A549 (cell line): ENCODE results near the gene DAB2. TPM values are rescaled to one million over a fixed set of nuclear protein-coding genes. Genes with fewer than 3 reads are reported as not detected.

Experiments
- ATAC-seq, 2 experiments: fragments of 200-7000 bp in 1 of 2; fragments of >200 bp in 1 of 2; cut with Nextera tagmentation in 1 of 2; cut with Tn5 transposase in 1 of 2; 3 replicates each; pipeline versions ENCODE4 v1.8.0 to v1.9.1; 2018 to 2020; ENCODE audit warnings: mild to moderate bottlenecking in 1 of 2, moderate library complexity in 1 of 2
- CTCF ChIA-PET: fragments of 300-600 bp; sonication (Branson Sonifier 250); formaldehyde crosslinking; extraction: SDS; loops from one replicate; lab custom pipeline; 2021; ENCODE audit warnings: antibody characterized with exemption, inconsistent platforms; lab: Yijun Ruan, JAX
- POLR2A ChIA-PET: fragments of 350-600 bp; formaldehyde crosslinking; extraction: SDS; loops from one replicate; lab custom pipeline; 2021; ENCODE audit warnings: antibody characterized with exemption, inconsistent platforms; lab: Yijun Ruan, JAX
- DNase-seq, 2 experiments: peaks; one replicate each; pipeline versions ENCODE4 v3.0.0 to v3.0.0-alpha.2; 2011 to 2016; ENCODE audit warnings: low read depth in 1 of 2, low spot score in 1 of 2
- FAIRE-seq: peaks from 2 replicates; lab custom pipeline; 2011; peaks lifted over from hg19 to GRCh38; lab: Jason Lieb, UNC
- H3K27ac ChIP-seq, 2 experiments: fragments of >200 bp; sonication (Bioruptor Twin); formaldehyde crosslinking; 3 replicates each; pipeline ENCODE4 v1.5.1; 2016 to 2017
- H3K4me1 ChIP-seq: fragments of >200 bp; sonication (Bioruptor Twin); formaldehyde crosslinking; 3 replicates; pipeline ENCODE4 v1.6.1; 2016
- H3K4me2 ChIP-seq: fragments of >200 bp; sonication (Bioruptor Twin); formaldehyde crosslinking; 3 replicates; pipeline ENCODE4 v1.6.1; 2016
- H3K4me3 ChIP-seq: fragments of >200 bp; sonication (Bioruptor Twin); formaldehyde crosslinking; 3 replicates; pipeline ENCODE4 v1.5.1; 2016
- H3K9me3 ChIP-seq: fragments of >200 bp; sonication (Bioruptor Twin); formaldehyde crosslinking; 3 replicates; pipeline ENCODE4 v1.6.1; 2016
- BHLHE40 ChIP-seq: IDR thresholded peaks from 2 replicates; pipeline ENCODE4 v1.6.1; 2012; ENCODE audit warnings: low read depth, low read length, inconsistent platforms
- CBX2 ChIP-seq: fragments of 200-600 bp; sonication (generic); IDR thresholded peaks from 2 replicates; pipeline ENCODE4 v1.6.1; 2016; ENCODE audit warnings: low read depth, mild to moderate bottlenecking, borderline replicate concordance
- CHD4 ChIP-seq: fragments of 200-600 bp; sonication (generic); IDR thresholded peaks from 2 replicates; pipeline ENCODE4 v1.6.1; 2016; ENCODE audit warnings: antibody characterized with exemption, mild to moderate bottlenecking, borderline replicate concordance
- EP300 ChIP-seq, 2 experiments: fragments of >200 bp; sonication (Bioruptor Twin); formaldehyde crosslinking; IDR thresholded peaks; 2 replicates in 1 of 2; 3 replicates in 1 of 2; pipeline ENCODE4 v1.6.1; 2016 to 2017
- GATA3 ChIP-seq: IDR thresholded peaks from 2 replicates; pipeline ENCODE4 v1.6.1; 2012; ENCODE audit warnings: borderline replicate concordance
- HDAC2 ChIP-seq: fragments of 200-600 bp; sonication (generic); IDR thresholded peaks from 2 replicates; pipeline ENCODE4 v1.6.1; 2016
- HEYL ChIP-seq: fragments of 250-450 bp; sonication (Bioruptor Pico); IDR thresholded peaks from 2 replicates; pipeline ENCODE4 v1.8.0; 2021; ENCODE audit warnings: mild to moderate bottlenecking, moderate library complexity
- HOXA7 ChIP-seq: fragments of 250-450 bp; sonication (Bioruptor Pico); IDR thresholded peaks from 2 replicates; pipeline ENCODE4 v1.5.0; 2020; ENCODE audit warnings: mild to moderate bottlenecking, moderate library complexity
- HOXB13 ChIP-seq: fragments of 250-450 bp; sonication (Bioruptor Pico); IDR thresholded peaks from 2 replicates; pipeline ENCODE4 v1.5.0; 2020; ENCODE audit warnings: low read depth, mild to moderate bottlenecking, moderate library complexity
- HOXB5 ChIP-seq: fragments of 250-450 bp; sonication (Bioruptor Pico); IDR thresholded peaks from 2 replicates; pipeline ENCODE4 v1.5.0; 2020; ENCODE audit warnings: mild to moderate bottlenecking, moderate library complexity
- JUNB ChIP-seq: fragments of >200 bp; sonication (Bioruptor Twin); formaldehyde crosslinking; IDR thresholded peaks from 2 replicates; pipeline ENCODE4 v1.6.1; 2016
- KDM1A ChIP-seq: fragments of 200-600 bp; sonication (generic); IDR thresholded peaks from 2 replicates; pipeline ENCODE4 v1.6.1; 2016; ENCODE audit warnings: low read depth, mild to moderate bottlenecking
- KDM5A ChIP-seq: fragments of 200-600 bp; sonication (generic); IDR thresholded peaks from 2 replicates; pipeline ENCODE4 v1.6.1; 2016; ENCODE audit warnings: antibody characterized with exemption, mild to moderate bottlenecking
- MAZ ChIP-seq: fragments of 150-350 bp; IDR thresholded peaks from 2 replicates; pipeline ENCODE4 v1.6.1; 2014; ENCODE audit warnings: antibody characterized with exemption, low read depth, low read length, borderline replicate concordance
- MYC ChIP-seq: IDR thresholded peaks from 2 replicates; pipeline ENCODE4 v1.6.1; 2012; ENCODE audit warnings: mild to moderate bottlenecking, inconsistent platforms, low read length, improper control_type of control experiment, borderline replicate concordance
- NFE2L2 ChIP-seq: fragments of 150-350 bp; conservative IDR thresholded peaks from 2 replicates; pipeline ENCODE4 v1.6.1; 2014; ENCODE audit warnings: low read length
- NPAS2 ChIP-seq: fragments of 250-450 bp; sonication (Bioruptor Pico); IDR thresholded peaks from 2 replicates; pipeline ENCODE4 v1.8.0; 2022; ENCODE audit warnings: mild to moderate bottlenecking, moderate library complexity, borderline replicate concordance
- NR3C1 ChIP-seq: fragments of >200 bp; sonication (Bioruptor Twin); formaldehyde crosslinking; IDR thresholded peaks from 3 replicates; pipeline ENCODE4 v1.6.1; 2017
- PBX3 ChIP-seq: IDR thresholded peaks from 2 replicates; pipeline ENCODE4 v1.6.1; 2012
- PHF8 ChIP-seq: fragments of 200-600 bp; sonication (generic); IDR thresholded peaks from 2 replicates; pipeline ENCODE4 v1.6.1; 2016; ENCODE audit warnings: low read depth, mild to moderate bottlenecking, antibody characterized with exemption, moderate library complexity, borderline replicate concordance
- POLR2A ChIP-seq: IDR thresholded peaks from 2 replicates; pipeline ENCODE4 v1.6.1; 2012; ENCODE audit warnings: mild to moderate bottlenecking, low read length
- POLR2AphosphoS2 ChIP-seq: conservative IDR thresholded peaks from 2 replicates; pipeline ENCODE4 v1.6.1; 2012; ENCODE audit warnings: low read length, improper control_type of control experiment, inconsistent platforms
- RAD21 ChIP-seq, 2 experiments: fragments of >200 bp in 1 of 2; sonication (Bioruptor Twin) in 1 of 2; formaldehyde crosslinking in 1 of 2; IDR thresholded peaks in 1 of 2; conservative IDR thresholded peaks in 1 of 2; 2 replicates in 1 of 2; 3 replicates in 1 of 2; pipeline ENCODE4 v1.6.1; 2012 to 2018; ENCODE audit warnings: inconsistent platforms in 1 of 2
- SMC3 ChIP-seq: fragments of >200 bp; sonication (Bioruptor Twin); formaldehyde crosslinking; IDR thresholded peaks from 3 replicates; pipeline ENCODE4 v1.6.1; 2018; ENCODE audit warnings: inconsistent platforms
- SREBF2 ChIP-seq: fragments of 450-650 bp; IDR thresholded peaks from 2 replicates; pipeline ENCODE4 v1.6.1; 2014; ENCODE audit warnings: mild to moderate bottlenecking, moderate library complexity
- TFCP2L1 ChIP-seq: fragments of 250-450 bp; sonication (Bioruptor Pico); IDR thresholded peaks from 2 replicates; pipeline ENCODE4 v1.5.0; 2021; ENCODE audit warnings: mild to moderate bottlenecking
- ZC3H11A ChIP-seq: fragments of 450-650 bp; IDR thresholded peaks from 2 replicates; pipeline ENCODE4 v1.6.1; 2014; ENCODE audit warnings: antibody characterized with exemption, mild to moderate bottlenecking
- ZFP36 ChIP-seq: fragments of 450-650 bp; IDR thresholded peaks from 2 replicates; pipeline ENCODE4 v1.6.1; 2014; ENCODE audit warnings: borderline replicate concordance; ENCODE audit not compliant: partially characterized antibody
- ZNF302 ChIP-seq: fragments of 250-450 bp; sonication (Bioruptor Pico); IDR thresholded peaks from 2 replicates; pipeline ENCODE4 v1.9.0; 2021; ENCODE audit warnings: inconsistent platforms, mild to moderate bottlenecking, moderate library complexity
- ZSCAN20 ChIP-seq: fragments of 250-450 bp; sonication (Bioruptor Pico); IDR thresholded peaks from 2 replicates; pipeline ENCODE4 v1.8.0; 2022; ENCODE audit warnings: mild to moderate bottlenecking, moderate library complexity
- WGBS: methylation state at CpG from one replicate; pipeline ENCODE4 v1.1.6; 2017; ENCODE audit errors: missing lambda C conversion rate; 5-methylcytosine and 5-hydroxymethylcytosine counted together
- polyA plus RNA-seq, 4 experiments: library from polyadenylated mRNA; depleted of rRNA in 3 of 4; stranded (reverse); fragments of >200 nt; fragmentation: RNase III in 1 of 4; extraction: RNeasy Plus Mini Kit Qiagen cat#74134 plus additional on column Dnase treatment in 1 of 4; gene quantifications; 2 replicates in 3 of 4; 3 replicates in 1 of 4; pipeline ENCODE4 v1.2.3, GENCODE V29; 2011 to 2017

Gene DAB2
- polyA plus RNA-seq, 2 of the 4 experiments (the other 2 are of a cell fraction), result 13.6 to 17.1 TPM

GRCh38 chr5:39437467-39437866, 12.7 kb upstream of the DAB2 start:
- Histone ChIP-seq H3K9me3 (no peaks in the 10 kb centered on the region), H3K27ac (peak overlapping the region; percentile 50 to 57; a peak in 5 of 6 replicates), H3K4me3 (no peak overlapping the region), H3K4me1 (peaks cover 34% of the 10 kb centered on the region; the same call in 2 of the 3 replicates), H3K4me2 (peak overlapping the region; percentile 38)
- ChIA-PET POLR2A (no interaction called here), CTCF (interaction anchor here (0.8 to 4.7 kb wide), 6 partner anchors 9 to 110 kb away, joined by 3 to 23 read pairs (median 4); partner anchors contain the start of gene DAB2)
- no peak for TF ChIP-seq NPAS2 (CRISPR knock-in tag)
- TF ChIP-seq HOXB5, result no peak
- no peak for TF ChIP-seq ZNF302 (CRISPR knock-in tag)
- TF ChIP-seq PBX3, result no peak
- no peak for TF ChIP-seq JUNB
- TF ChIP-seq EP300 (IDR thresholded peaks at IDR 0.05), result no peak
- no peak for TF ChIP-seq MYC
- TF ChIP-seq GATA3, result no peak
- TF ChIP-seq NR3C1, result no peak
- no peak for TF ChIP-seq SMC3
- no peak for TF ChIP-seq HDAC2
- TF ChIP-seq TFCP2L1 (CRISPR knock-in tag), result no peak
- TF ChIP-seq PHF8, result no peak
- TF ChIP-seq KDM5A, result no peak
- TF ChIP-seq KDM1A, result no peak
- FAIRE-seq, result no peak
- peak; percentile 71 to 72; a peak in 4 of 6 replicates for ATAC-seq
- 0% methylated on average over 1 of the region's 1 CpG for WGBS
- peak in 1 of 2 experiments; percentile 62 for DNase-seq

GRCh38 chr5:39433848-39434247, 9.1 kb upstream of the DAB2 start:
- ATAC-seq, result no peak
- Histone ChIP-seq H3K27ac (no peak overlapping the region), H3K4me2 (no peak overlapping the region), H3K4me3 (no peak overlapping the region)
- no peak for TF ChIP-seq KDM1A
- TF ChIP-seq NPAS2 (CRISPR knock-in tag), result no peak
- no peak for TF ChIP-seq PBX3
- TF ChIP-seq MAZ, result no peak
- no peak for TF ChIP-seq CBX2
- no peak for TF ChIP-seq RAD21 (conservative IDR thresholded peaks at IDR 0.05 in 1 of 2, IDR thresholded peaks at IDR 0.05 in 1 of 2)
- TF ChIP-seq HOXA7 (CRISPR knock-in tag), result no peak
- TF ChIP-seq, all 56 proteins: peak for 0
- WGBS, result 50% methylated on average over 4 of the region's 4 CpGs
- no peak for FAIRE-seq
- ChIA-PET CTCF (no interaction called here), POLR2A (interaction anchor here (1.3 kb wide), 1 partner anchor 9 kb away, joined by 4 read pairs; the partner anchor contains the start of gene DAB2)
- Histone ChIP-seq H3K4me1 (peaks cover 23% of the 10 kb centered on the region; the same call in 2 of the 3 replicates), H3K9me3 (no peaks in the 10 kb centered on the region)
- DNase-seq, result no peak

GRCh38 chr5:39432696-39433530, 8.1 kb upstream of the DAB2 start:
- CTCF ChIA-PET, result interaction anchor here (1.7 kb wide), 1 partner anchor 57 kb away, joined by 4 read pairs; no protein-coding TSS in a partner anchor
- DNase-seq, result no peak
- Histone ChIP-seq H3K9me3 (no peaks in the 10 kb centered on the region), H3K4me2 (peak overlapping the region; percentile 28; the same call in 2 of the 3 replicates), H3K27ac (peak overlapping the region in 1 of 2 experiments; percentile 37; a peak in 2 of 6 replicates), H3K4me3 (no peak overlapping the region), H3K4me1 (peaks cover 22% of the 10 kb centered on the region; the same call in 2 of the 3 replicates)
- FAIRE-seq, result no peak
- POLR2A ChIA-PET, result interaction anchor here (1.3 kb wide), 1 partner anchor 8 kb away, joined by 4 read pairs; the partner anchor contains the start of gene DAB2
- peak in 1 of 2 experiments; percentile 47; a peak in 2 of 6 replicates for ATAC-seq
- TF ChIP-seq CBX2, result no peak
- no peak for TF ChIP-seq NFE2L2
- no peak for TF ChIP-seq ZC3H11A
- TF ChIP-seq POLR2A, result no peak
- TF ChIP-seq HOXB13 (CRISPR knock-in tag), result no peak
- no peak for TF ChIP-seq CHD4
- no peak for TF ChIP-seq NR3C1
- TF ChIP-seq JUNB, result no peak
- no peak for TF ChIP-seq HEYL (CRISPR knock-in tag)
- no peak for TF ChIP-seq POLR2AphosphoS2
- TF ChIP-seq SREBF2, result no peak
- no peak for TF ChIP-seq BHLHE40
- no peak for TF ChIP-seq ZFP36
- no peak for TF ChIP-seq ZSCAN20 (CRISPR knock-in tag)
- 62% methylated on average over 12 of the region's 12 CpGs for WGBS
